H1 (cell line): ENCODE data around the gene DELE1. TPM values are rescaled to one million over a fixed set of nuclear protein-coding genes. Genes with fewer than 3 reads are reported as not detected.

Experiments
- CHD1 ChIP-seq: IDR thresholded peaks from 2 replicates; pipeline ENCODE4 v1.6.1; 2012; ENCODE audit warnings: low read depth, low read length, improper control_type of control experiment
- CHD7 ChIP-seq: fragments of 300-600 bp; sonication (generic); IDR thresholded peaks from 2 replicates; pipeline ENCODE4 v1.7.1; 2012; ENCODE audit warnings: low read length, moderate library complexity, mild to moderate bottlenecking, inconsistent platforms; ENCODE audit not compliant: insufficient replicate concordance
- FOSL1 ChIP-seq: IDR thresholded peaks from 2 replicates; pipeline ENCODE4 v1.6.1; 2011; ENCODE audit warnings: mild to moderate bottlenecking, low read depth, low read length, moderate library complexity; ENCODE audit not compliant: insufficient read depth
- POU5F1 ChIP-seq: IDR thresholded peaks from 2 replicates; pipeline ENCODE4 v1.6.1; 2011; ENCODE audit warnings: low read depth, mild to moderate bottlenecking, low read length, moderate library complexity
- RAD21 ChIP-seq, 2 experiments: IDR thresholded peaks in 1 of 2; conservative IDR thresholded peaks in 1 of 2; 2 replicates each; pipeline ENCODE4 v1.6.1; 2011; ENCODE audit warnings: low read depth in 2 of 2, low read length in 2 of 2, improper control_type of control experiment in 1 of 2, inconsistent platforms in 1 of 2, mild to moderate bottlenecking in 1 of 2, moderate library complexity in 1 of 2
- RBBP5 ChIP-seq: IDR thresholded peaks from 2 replicates; pipeline ENCODE4 v1.7.1; 2012; ENCODE audit warnings: low read depth, mild to moderate bottlenecking, inconsistent platforms, low read length, moderate library complexity, borderline replicate concordance
- RNF2 ChIP-seq: fragments of 200-900, 300-1000 bp; sonication (generic); IDR thresholded peaks from 2 replicates; pipeline ENCODE4 v1.7.1; 2016; ENCODE audit warnings: borderline replicate concordance, low read depth, mild to moderate bottlenecking, antibody characterized with exemption, low read length; ENCODE audit not compliant: poor library complexity, severe bottlenecking; ENCODE audit errors: missing control alignments
- SP4 ChIP-seq: IDR thresholded peaks from 2 replicates; pipeline ENCODE4 v1.6.1; 2012; ENCODE audit warnings: low read length, inconsistent platforms
- polyA plus RNA-seq, 7 experiments: library from polyadenylated mRNA; depleted of rRNA in 3 of 7; stranded (reverse) in 5 of 7; unstranded in 2 of 7; fragments of >200 nt in 5 of 7; fragments of 200-250 nt in 2 of 7; gene quantifications; 1 replicate in 5 of 7; 2 replicates in 1 of 7; 4 replicates in 1 of 7; pipeline versions ENCODE4 v1.2.1 to v1.2.3, GENCODE V29; 2011 to 2013; ENCODE audit warnings: missing spikeins in 2 of 7, mixed read lengths in 2 of 7
- total RNA-seq: library from RNA; stranded (reverse); fragmentation: NEBNext Ultra II Directional; extraction: Animal tissue kit (Norgen Biotek cat#: 25700); gene quantifications from 2 replicates; pipeline ENCODE4 v1.2.1, GENCODE V29; 2021

DELE1 gene
- total and polyA plus RNA-seq, 2 of the 8 experiments (the other 6 are each of a cell fraction or from before 2014, with no cell fraction given) = 61.4 to 114 TPM

- TF ChIP-seq CHD7 (no peak), RAD21 (IDR thresholded peaks at IDR 0.05 in 1 of 2, conservative IDR thresholded peaks at IDR 0.05 in 1 of 2; ENCODE audit: low read depth in 2 of 2, low read length in 2 of 2) (no peak), RBBP5 (no peak), SP4 (no peak), POU5F1 (no peak), RNF2 (no peak), CHD1 (no peak), FOSL1 (no peak)
These were observed 30.5 kb downstream of the DELE1 start (continued) for GRCh38 chr5:141954194-141954593.
